Muscle layer of duodenum (tissue), 2 donors: Measurements from ENCODE around the gene LITAF.

Source experiments
- H3K27ac ChIP-seq: one replicate; pipeline ENCODE4 v1.7.0; 2013; ENCODE audit warnings: mild to moderate bottlenecking, low read length
- H3K27me3 ChIP-seq: one replicate; pipeline ENCODE4 v1.7.0; 2013; ENCODE audit warnings: low read depth, mild to moderate bottlenecking, control low read depth, low read length
- H3K36me3 ChIP-seq, 2 donors: one replicate each; pipeline ENCODE4 v1.7.0; 2013; ENCODE audit warnings: low read length in 2 of 2, control low read depth in 1 of 2, mild to moderate bottlenecking in 1 of 2; ENCODE audit not compliant: insufficient read depth in 2 of 2, control insufficient read depth in 1 of 2
- H3K4me1 ChIP-seq, 2 donors: one replicate each; pipeline ENCODE4 v1.7.0; 2013; ENCODE audit warnings: low read length in 2 of 2, mild to moderate bottlenecking in 2 of 2, control low read depth in 1 of 2, moderate library complexity in 1 of 2; ENCODE audit not compliant: insufficient read depth in 2 of 2, control insufficient read depth in 1 of 2
- H3K4me3 ChIP-seq, 2 donors: one replicate each; pipeline ENCODE4 v1.7.0; 2013; ENCODE audit warnings: low read length in 2 of 2, low read depth in 1 of 2, mild to moderate bottlenecking in 1 of 2
- H3K9me3 ChIP-seq, 2 donors: one replicate each; pipeline ENCODE4 v1.7.0; 2013; ENCODE audit warnings: low read length in 2 of 2, control low read depth in 1 of 2, mild to moderate bottlenecking in 1 of 2; ENCODE audit not compliant: control insufficient read depth in 1 of 2
- donor health status: healthy.

Gene LITAF

DNA sequence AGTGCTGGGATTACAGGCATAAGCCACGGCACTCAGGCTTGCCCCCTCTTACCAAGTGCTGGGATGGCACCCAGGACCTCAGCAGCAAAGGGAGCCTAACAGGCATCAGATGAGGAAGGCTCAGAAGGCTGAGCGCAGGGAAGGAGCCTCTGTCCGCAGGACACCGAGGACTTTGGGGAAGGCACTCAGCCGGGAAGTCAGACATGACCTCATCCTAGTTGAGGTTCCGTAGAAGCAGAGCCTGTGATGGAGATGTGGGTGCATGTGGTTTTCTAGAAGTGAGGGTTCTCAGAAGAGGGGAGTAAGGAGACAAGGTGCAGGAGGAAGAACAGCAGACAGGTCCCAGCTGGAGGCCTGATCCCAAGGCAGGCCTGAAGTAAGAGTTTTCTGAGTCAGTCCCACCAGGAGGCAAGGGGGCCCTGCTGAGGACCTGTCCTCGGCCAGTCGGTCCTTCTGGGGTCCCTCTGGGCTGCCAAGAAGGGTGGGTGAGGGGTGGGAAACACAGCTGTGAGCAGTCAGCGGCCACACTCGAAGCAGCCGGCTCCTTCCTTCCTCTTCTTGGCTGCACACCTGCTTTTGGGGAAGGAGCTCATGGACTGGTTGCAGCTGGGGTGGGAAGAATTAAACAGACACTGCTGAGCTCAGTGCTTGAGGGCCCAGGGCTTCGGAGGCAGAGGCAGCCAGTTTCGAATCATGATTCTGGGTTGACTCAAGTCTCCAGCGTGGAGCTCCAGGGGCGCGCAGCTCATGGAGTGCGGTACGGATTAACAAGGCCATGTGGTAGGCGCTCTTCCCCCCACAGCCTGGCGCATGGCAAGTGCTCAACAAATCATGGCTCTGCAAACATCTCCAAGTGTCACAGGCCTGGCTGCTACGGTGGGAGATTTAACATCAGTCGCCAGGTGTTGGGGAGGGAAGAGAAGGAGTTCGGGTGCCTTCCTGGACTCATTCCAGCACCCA, 42.6 kb upstream of the LITAF start:
- H3K36me3 ChIP-seq: no peaks in the 10 kb centered on the region
- H3K27ac ChIP-seq: peak overlapping the region; percentile 20
- H3K9me3 ChIP-seq: no peaks in the 10 kb centered on the region
- H3K27me3 ChIP-seq: no peaks in the 10 kb centered on the region
- H3K4me1 ChIP-seq: peaks cover 3 to 5% of the 10 kb centered on the region in 2 donors
- H3K4me3 ChIP-seq: no peak overlapping the region

DNA sequence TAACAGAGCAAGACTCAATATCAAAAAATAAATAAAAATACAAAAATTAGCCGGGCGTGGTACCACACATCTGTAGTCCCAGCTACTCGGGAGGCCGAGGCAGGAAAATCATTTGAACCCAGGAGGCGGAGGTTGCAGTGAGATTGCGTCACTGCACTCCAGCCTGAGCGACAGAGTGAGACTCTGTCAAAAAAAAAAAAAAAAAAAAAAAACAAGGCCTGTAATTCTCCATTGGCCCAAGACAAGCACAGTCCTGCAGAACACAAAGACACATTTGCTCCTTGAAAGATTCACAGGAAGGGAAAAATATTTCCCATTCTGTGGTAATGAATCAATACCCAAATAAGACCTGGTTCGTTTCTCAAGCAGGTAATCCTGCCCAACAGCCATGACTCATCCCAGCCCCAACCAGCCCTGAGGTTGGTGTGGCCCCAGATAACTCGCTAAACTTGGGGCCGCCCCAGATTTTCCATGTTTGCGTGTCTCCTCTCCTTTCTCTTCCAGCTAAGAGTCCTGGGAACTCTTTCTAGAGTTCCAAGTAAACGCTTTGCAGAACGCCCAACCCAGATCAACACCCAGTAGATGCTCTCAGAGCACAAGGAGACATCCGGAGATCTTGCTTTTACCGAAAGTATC, 41.2 kb upstream of the LITAF start:
- no peaks in the 10 kb centered on the region for H3K9me3 ChIP-seq
- H3K27me3 ChIP-seq: no peaks in the 10 kb centered on the region
- H3K36me3 ChIP-seq: no peaks in the 10 kb centered on the region
- peaks cover 0 to 5% of the 10 kb centered on the region in 2 donors for H3K4me1 ChIP-seq
- no peak overlapping the region for H3K27ac ChIP-seq
- H3K4me3 ChIP-seq: no peak overlapping the region

DNA sequence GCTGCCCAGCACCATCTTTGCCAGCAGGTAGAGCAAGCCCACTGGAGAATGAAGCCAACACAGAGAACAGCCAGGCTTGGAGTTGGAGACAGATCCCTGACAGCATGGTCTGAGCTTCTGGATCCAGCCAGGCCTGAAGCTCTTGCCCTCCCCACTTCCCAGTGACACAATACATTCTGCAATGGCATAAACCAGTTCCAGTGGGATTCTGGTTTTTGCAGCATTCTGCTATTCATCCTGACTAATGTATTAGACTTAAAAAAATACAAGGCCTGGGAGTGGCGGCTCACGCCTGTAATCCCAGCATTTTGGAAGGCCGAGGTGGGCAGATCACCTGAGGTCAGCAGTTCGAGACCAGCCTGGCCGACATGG, 40.6 kb upstream of the LITAF start:
- Histone ChIP-seq H3K9me3 (no peaks in the 10 kb centered on the region), H3K4me3 (no peak overlapping the region), H3K4me1 (peaks cover 0 to under 1% of the 10 kb centered on the region in 2 donors), H3K27ac (no peak overlapping the region), H3K27me3 (no peaks in the 10 kb centered on the region), H3K36me3 (no peaks in the 10 kb centered on the region)

GRCh38 chr16:11626657-11627291, 40.1 kb upstream of the LITAF start:
- H3K27me3 ChIP-seq: no peaks in the 10 kb centered on the region
- no peaks in the 10 kb centered on the region for H3K9me3 ChIP-seq
- no peaks in the 10 kb centered on the region for H3K36me3 ChIP-seq
- no peak overlapping the region for H3K27ac ChIP-seq
- no peaks in the 10 kb centered on the region for H3K4me1 ChIP-seq
- no peak overlapping the region for H3K4me3 ChIP-seq

DNA sequence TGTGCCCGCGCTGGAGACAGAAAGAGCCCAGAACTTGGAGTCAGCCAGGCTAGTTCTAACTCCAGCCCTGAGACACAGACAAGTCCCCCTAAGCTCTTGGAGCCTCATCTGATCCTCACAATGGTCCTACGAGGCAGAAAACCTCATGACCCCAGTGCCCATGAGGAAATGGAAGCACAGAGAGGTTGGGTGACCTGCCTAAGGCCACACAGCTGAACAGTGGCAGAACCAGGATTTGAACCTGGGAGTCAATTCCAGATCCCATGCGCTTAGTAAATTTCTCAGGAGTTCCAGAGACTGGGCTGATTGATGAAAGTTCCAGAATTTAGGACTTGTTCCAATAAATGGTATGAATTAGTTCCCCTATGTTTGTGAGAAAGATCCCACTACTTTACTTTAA, 39.0 kb upstream of the LITAF start:
- H3K27me3 ChIP-seq: no peaks in the 10 kb centered on the region
- no peak overlapping the region for H3K27ac ChIP-seq
- no peak overlapping the region for H3K4me3 ChIP-seq
- no peaks in the 10 kb centered on the region for H3K9me3 ChIP-seq
- H3K36me3 ChIP-seq: no peaks in the 10 kb centered on the region
- peaks cover 0 to 3% of the 10 kb centered on the region in 2 donors for H3K4me1 ChIP-seq

DNA sequence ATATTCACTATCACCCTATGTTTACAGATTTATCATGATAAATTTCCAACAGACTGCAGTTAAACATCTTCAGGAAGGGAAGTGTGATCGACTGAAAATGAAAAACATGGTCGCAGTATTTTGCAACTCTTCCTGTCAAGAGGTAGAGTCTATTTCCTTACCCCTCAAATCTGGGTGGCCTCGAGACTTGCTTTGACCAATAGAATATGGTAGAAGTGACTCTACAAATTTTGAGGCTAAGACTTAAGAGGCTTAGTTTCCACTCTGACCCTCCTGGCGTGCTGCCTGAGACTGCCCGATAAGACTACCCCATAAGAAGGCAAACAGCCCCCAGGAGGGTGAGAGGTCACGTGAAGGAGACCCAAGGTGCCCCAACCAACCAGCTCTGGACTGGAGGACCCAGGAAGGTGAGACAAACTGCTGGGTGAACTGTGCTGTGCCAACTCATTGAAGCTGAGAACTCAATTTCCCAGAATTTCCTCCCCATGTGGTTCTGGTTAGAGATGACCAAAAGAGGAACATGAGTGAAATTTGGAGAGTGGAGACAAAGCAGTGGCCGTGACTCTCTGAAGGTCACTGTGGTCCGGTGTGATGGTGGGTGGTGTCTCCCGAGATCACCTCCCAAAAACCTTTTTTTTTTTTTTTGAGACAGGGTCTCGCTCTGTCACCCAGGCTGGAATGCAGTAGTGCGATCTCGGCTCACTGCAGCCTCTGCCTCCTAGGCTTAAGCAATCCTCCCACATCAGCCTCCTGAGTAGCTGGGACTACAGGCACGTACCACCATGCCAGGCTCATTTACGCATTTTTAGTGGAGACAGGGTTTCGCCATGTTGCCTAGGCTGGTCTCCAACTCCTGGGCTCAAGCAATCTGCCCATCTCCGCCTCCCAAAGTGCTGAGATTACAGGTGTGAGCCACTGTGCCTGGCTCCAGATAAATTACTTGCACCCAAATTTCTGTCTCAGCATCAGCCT, 38.2 kb upstream of the LITAF start:
- H3K36me3 ChIP-seq: no peaks in the 10 kb centered on the region
- H3K4me1 ChIP-seq: peaks cover 0 to 3% of the 10 kb centered on the region in 2 donors
- H3K27me3 ChIP-seq: no peaks in the 10 kb centered on the region
- peak overlapping the region; percentile 25 for H3K27ac ChIP-seq
- no peaks in the 10 kb centered on the region for H3K9me3 ChIP-seq
- H3K4me3 ChIP-seq: no peak overlapping the region

GRCh38 chr16:11624205-11624604, 37.5 kb upstream of the LITAF start:
- Histone ChIP-seq H3K4me3 (no peak overlapping the region), H3K9me3 (no peaks in the 10 kb centered on the region), H3K27ac (peak overlapping the region; percentile 25), H3K4me1 (peaks cover 0 to 3% of the 10 kb centered on the region in 2 donors), H3K36me3 (no peaks in the 10 kb centered on the region), H3K27me3 (no peaks in the 10 kb centered on the region)

- H3K36me3 ChIP-seq: no peaks in the 10 kb centered on the region
- no peaks in the 10 kb centered on the region for H3K27me3 ChIP-seq
- no peak overlapping the region for H3K27ac ChIP-seq
- H3K9me3 ChIP-seq: no peaks in the 10 kb centered on the region
- peak overlapping the region in 1 of 2 donors; percentile 20 for H3K4me3 ChIP-seq
- peaks cover 0 to 3% of the 10 kb centered on the region in 2 donors for H3K4me1 ChIP-seq
Measured at GRCh38 chr16:11621920-11622651, 35.4 kb upstream of the LITAF start.

DNA sequence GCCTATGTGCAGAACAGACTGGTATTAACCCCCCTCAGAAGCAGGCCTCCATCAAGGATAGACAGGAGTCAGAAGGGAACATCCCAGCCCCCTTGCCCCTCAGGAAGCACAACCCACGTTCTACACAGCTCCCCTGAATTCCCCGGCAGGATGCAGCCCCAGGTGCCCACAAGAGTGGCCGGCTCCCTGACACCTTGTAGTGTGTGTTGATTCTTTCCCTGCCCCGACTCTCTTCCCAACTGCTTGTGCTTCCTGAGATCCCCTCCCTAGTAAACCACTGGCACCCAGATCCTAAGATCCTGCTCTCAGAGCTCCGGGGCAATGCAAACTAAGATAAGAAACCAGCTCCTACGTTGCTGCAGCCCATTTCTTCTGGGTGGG, 34.8 kb upstream of the LITAF start:
- Histone ChIP-seq H3K27me3 (no peaks in the 10 kb centered on the region), H3K4me1 (peaks cover 0 to 3% of the 10 kb centered on the region in 2 donors), H3K4me3 (peak overlapping the region in 1 of 2 donors; percentile 20), H3K27ac (no peak overlapping the region), H3K36me3 (no peaks in the 10 kb centered on the region), H3K9me3 (no peaks in the 10 kb centered on the region)

GRCh38 chr16:11620243-11621003, 33.7 kb upstream of the LITAF start:
- no peaks in the 10 kb centered on the region for H3K27me3 ChIP-seq
- no peaks in the 10 kb centered on the region for H3K9me3 ChIP-seq
- H3K4me3 ChIP-seq: no peak overlapping the region
- H3K36me3 ChIP-seq: no peaks in the 10 kb centered on the region
- peaks cover 0 to 3% of the 10 kb centered on the region in 2 donors for H3K4me1 ChIP-seq
- H3K27ac ChIP-seq: no peak overlapping the region
